Breast epithelium (tissue), 3 donors: ENCODE results near the gene IMMP2L.

Experiments
- POLR2A ChIP-seq: fragments of 450-650 bp; IDR thresholded peaks from one replicate; pipeline ENCODE4 v1.6.1; 2016; ENCODE audit warnings: antibody characterized with exemption, mild to moderate bottlenecking, moderate library complexity
- POLR2AphosphoS5 ChIP-seq, 3 donors: sonication (generic); formaldehyde crosslinking; IDR thresholded peaks; one replicate each; pipeline ENCODE4 v1.6.1; 2017; ENCODE audit warnings: antibody characterized with exemption in 3 of 3
- TF ChIP-seq, protein P1 (sequence below), 3 donors: fragments of 450-650 bp; IDR thresholded peaks; one replicate each; pipeline ENCODE4 v1.5.1; 2016 to 2017; ENCODE audit warnings: antibody characterized with exemption in 3 of 3, mild to moderate bottlenecking in 3 of 3, moderate library complexity in 3 of 3

DNA sequence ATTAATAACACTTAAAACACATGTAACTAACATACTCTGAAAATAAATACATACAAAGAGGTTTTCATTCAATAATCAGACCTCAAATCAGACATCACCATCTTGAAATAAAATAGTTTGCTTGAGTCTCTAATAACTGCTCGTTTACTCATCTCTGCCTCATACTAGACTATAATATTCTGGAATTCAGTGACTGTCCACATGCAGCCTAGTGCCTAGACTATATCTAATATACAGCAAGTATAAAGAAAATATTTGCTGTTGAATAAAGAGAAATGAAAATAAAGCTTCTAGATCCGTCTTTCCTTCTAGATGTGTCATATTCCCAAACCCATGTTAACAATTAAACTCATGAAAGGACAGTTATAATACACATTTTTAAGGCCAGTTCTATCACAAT lies 707.6 kb downstream of the IMMP2L start:
- TF ChIP-seq, protein P1, sequence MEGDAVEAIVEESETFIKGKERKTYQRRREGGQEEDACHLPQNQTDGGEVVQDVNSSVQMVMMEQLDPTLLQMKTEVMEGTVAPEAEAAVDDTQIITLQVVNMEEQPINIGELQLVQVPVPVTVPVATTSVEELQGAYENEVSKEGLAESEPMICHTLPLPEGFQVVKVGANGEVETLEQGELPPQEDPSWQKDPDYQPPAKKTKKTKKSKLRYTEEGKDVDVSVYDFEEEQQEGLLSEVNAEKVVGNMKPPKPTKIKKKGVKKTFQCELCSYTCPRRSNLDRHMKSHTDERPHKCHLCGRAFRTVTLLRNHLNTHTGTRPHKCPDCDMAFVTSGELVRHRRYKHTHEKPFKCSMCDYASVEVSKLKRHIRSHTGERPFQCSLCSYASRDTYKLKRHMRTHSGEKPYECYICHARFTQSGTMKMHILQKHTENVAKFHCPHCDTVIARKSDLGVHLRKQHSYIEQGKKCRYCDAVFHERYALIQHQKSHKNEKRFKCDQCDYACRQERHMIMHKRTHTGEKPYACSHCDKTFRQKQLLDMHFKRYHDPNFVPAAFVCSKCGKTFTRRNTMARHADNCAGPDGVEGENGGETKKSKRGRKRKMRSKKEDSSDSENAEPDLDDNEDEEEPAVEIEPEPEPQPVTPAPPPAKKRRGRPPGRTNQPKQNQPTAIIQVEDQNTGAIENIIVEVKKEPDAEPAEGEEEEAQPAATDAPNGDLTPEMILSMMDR (IDR thresholded peaks at IDR 0.05), result no peak
- TF ChIP-seq POLR2A (no peak), POLR2AphosphoS5 (IDR thresholded peaks at IDR 0.05) (no peak)
